Stomach (tissue), 9 donors: ENCODE measurements around the gene SMURF1. TPM values are rescaled to one million over a fixed set of nuclear protein-coding genes. Genes with fewer than 3 reads are reported as not detected.

Source experiments
- DNase-seq, 2 donors: peaks; one replicate each; pipeline versions ENCODE4 v3.0.0 to v3.0.0-alpha.2; 2013 to 2019
- H3K27ac ChIP-seq, 5 donors: fragments of 200-600 bp in 4 of 5; sonication (generic) in 4 of 5; one replicate each; pipeline ENCODE4 v1.5.1; 2013 to 2019; ENCODE audit warnings: mild to moderate bottlenecking in 1 of 5, moderate library complexity in 1 of 5
- H3K27me3 ChIP-seq, 3 donors: fragments of 200-600 bp; sonication (generic); one replicate each; pipeline ENCODE4 v1.5.1; 2017 to 2019; ENCODE audit warnings: mixed run types in 1 of 3
- H3K36me3 ChIP-seq, 4 donors: fragments of 200-600 bp; sonication (generic); 1 replicate in 3 of 4; 2 replicates in 1 of 4; pipeline ENCODE4 v1.5.1; 2016 to 2019
- H3K4me1 ChIP-seq, 4 donors: fragments of 200-600 bp; sonication (generic); one replicate each; pipeline ENCODE4 v1.5.1; 2016 to 2019
- H3K4me3 ChIP-seq, 4 donors: fragments of 200-600 bp; sonication (generic) in 3 of 4; one replicate each; pipeline ENCODE4 v1.5.1; 2016 to 2019; ENCODE audit warnings: mild to moderate bottlenecking in 1 of 4
- H3K9me3 ChIP-seq, 4 donors: fragments of 200-600 bp; sonication (generic); one replicate each; pipeline ENCODE4 v1.5.1; 2016 to 2019
- EP300 ChIP-seq: sonication (generic); formaldehyde crosslinking; IDR thresholded peaks from one replicate; pipeline ENCODE4 v1.6.1; 2017; ENCODE audit warnings: antibody characterized with exemption
- POLR2A ChIP-seq, 4 donors: fragments of 450-650 bp; IDR thresholded peaks; one replicate each; pipeline ENCODE4 v1.6.1; 2016; ENCODE audit warnings: antibody characterized with exemption in 4 of 4, control low read depth in 2 of 4, mild to moderate bottlenecking in 1 of 4, moderate library complexity in 1 of 4
- POLR2AphosphoS5 ChIP-seq, 3 donors: sonication (generic); formaldehyde crosslinking; IDR thresholded peaks; one replicate each; pipeline ENCODE4 v1.6.1; 2016; ENCODE audit warnings: antibody characterized with exemption in 3 of 3
- WGBS, 5 donors: extraction: QIAGEN DNeasy Blood & Tissue Kit in 3 of 5; methylation state at CpG; one replicate each; pipeline versions ENCODE4 v1.1.5 to v1.1.7; 2013 to 2018; 5-methylcytosine and 5-hydroxymethylcytosine counted together
- intact Hi-C: fragments of 100-400 bp; cut with DNase I; formaldehyde crosslinking; loops from one replicate; pipeline ENCODE4 v1.15.1; 2023; ENCODE audit warnings: low total_unique reads
- polyA plus RNA-seq, 3 donors: library from polyadenylated mRNA; stranded (reverse); fragments of 200-250 nt; gene quantifications; one replicate each; pipeline ENCODE4 v1.2.3, GENCODE V29; 2013
- total RNA-seq, 5 donors: library from RNA; depleted of rRNA; stranded (reverse); fragments of >200 nt; gene quantifications; one replicate each; pipeline versions ENCODE4 v1.1.0 to v1.2.3, GENCODE V29; 2014 to 2016
- TF ChIP-seq, protein P1 (sequence below), 7 experiments: fragments of 450-650 bp in 4 of 7; fragments of 200-600 bp in 3 of 7; sonication (generic) in 3 of 7; IDR thresholded peaks; one replicate each; pipeline ENCODE4 v1.5.1; 2016 to 2019; ENCODE audit warnings: antibody characterized with exemption in 7 of 7, control low read depth in 2 of 7, mild to moderate bottlenecking in 1 of 7
- donor health status: healthy with polysubstance abuse.
- donor health status: Bipolar disorder and iron deficiency.
- donor health status: healthy.

Gene SMURF1
- total and polyA plus RNA-seq, 8 donors = 8.0 to 46.8 (median 31.8) TPM

- peak overlapping the region; percentile 43 to 89 (median 83) for H3K27ac ChIP-seq
- DNase-seq = no peak
- H3K4me1 ChIP-seq = peaks cover 41 to 87% (median 68%) of the 10 kb centered on the region in 4 donors
- H3K27me3 ChIP-seq = no peaks in the 10 kb centered on the region
- no peaks in the 10 kb centered on the region for H3K9me3 ChIP-seq
- H3K36me3 ChIP-seq = no peaks in the 10 kb centered on the region
- TF ChIP-seq POLR2AphosphoS5 (IDR thresholded peaks at IDR 0.05) (no peak), EP300 (no peak), POLR2A (IDR thresholded peaks at IDR 0.05) (no peak)
- TF ChIP-seq, protein P1, sequence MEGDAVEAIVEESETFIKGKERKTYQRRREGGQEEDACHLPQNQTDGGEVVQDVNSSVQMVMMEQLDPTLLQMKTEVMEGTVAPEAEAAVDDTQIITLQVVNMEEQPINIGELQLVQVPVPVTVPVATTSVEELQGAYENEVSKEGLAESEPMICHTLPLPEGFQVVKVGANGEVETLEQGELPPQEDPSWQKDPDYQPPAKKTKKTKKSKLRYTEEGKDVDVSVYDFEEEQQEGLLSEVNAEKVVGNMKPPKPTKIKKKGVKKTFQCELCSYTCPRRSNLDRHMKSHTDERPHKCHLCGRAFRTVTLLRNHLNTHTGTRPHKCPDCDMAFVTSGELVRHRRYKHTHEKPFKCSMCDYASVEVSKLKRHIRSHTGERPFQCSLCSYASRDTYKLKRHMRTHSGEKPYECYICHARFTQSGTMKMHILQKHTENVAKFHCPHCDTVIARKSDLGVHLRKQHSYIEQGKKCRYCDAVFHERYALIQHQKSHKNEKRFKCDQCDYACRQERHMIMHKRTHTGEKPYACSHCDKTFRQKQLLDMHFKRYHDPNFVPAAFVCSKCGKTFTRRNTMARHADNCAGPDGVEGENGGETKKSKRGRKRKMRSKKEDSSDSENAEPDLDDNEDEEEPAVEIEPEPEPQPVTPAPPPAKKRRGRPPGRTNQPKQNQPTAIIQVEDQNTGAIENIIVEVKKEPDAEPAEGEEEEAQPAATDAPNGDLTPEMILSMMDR (IDR thresholded peaks at IDR 0.05) = no peak
- no peak overlapping the region for H3K4me3 ChIP-seq
- intact Hi-C loops = no loop called here
These were observed 49.5 kb downstream of the SMURF1 start for GRCh38 chr7:99094401-99094800.

DNA sequence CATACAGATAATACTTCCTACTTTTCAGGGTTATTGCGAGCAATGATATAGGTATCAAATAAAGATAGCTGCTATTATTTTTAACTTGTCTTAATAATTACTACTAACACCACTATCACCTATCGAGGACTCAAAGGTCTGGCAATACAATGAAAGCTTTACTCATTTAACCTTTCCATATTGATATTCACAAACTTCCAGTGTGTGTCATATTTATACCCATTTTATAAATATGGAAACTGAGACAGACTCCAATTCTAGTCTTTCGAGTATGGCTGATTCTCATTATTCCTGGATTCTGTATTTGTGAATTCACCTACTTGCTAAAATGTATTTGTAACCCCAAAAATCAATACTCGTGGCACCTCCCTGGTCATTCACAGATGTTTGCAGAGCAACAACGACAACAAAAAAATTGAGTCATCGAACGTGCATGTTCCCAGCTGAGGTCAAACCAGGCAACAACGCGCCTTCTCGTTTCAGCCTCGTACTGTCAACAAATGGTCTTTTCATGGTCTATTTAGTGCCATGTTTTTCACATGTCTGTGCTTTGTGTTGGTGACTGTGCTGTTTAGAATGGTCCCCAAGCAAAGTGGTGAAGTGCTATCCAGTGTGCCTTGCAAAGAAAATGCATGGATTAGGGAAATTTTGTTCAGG lies 51.7 kb downstream of the SMURF1 start:
- Histone ChIP-seq H3K4me1 (peaks cover 32 to 68% (median 54%) of the 10 kb centered on the region in 4 donors), H3K27ac (peak overlapping the region in 2 of 5 donors; percentile 10 to 14), H3K4me3 (no peak overlapping the region), H3K9me3 (no peaks in the 10 kb centered on the region), H3K27me3 (no peaks in the 10 kb centered on the region), H3K36me3 (no peaks in the 10 kb centered on the region)
- intact Hi-C loops = no loop called here
- DNase-seq = peak in 1 of 2 donors; percentile 57
- WGBS, 5 donors = 59 to 83% (median 64%) methylated on average over 11 of the region's 11 CpGs
- no peak for TF ChIP-seq POLR2AphosphoS5 (IDR thresholded peaks at IDR 0.05)
- TF ChIP-seq EP300 = no peak
- TF ChIP-seq POLR2A (IDR thresholded peaks at IDR 0.05) = no peak
- TF ChIP-seq, protein P1 (IDR thresholded peaks at IDR 0.05) = no peak

GRCh38 chr7:99090771-99091542 lies 53.0 kb downstream of the SMURF1 start:
- intact Hi-C loops = no loop called here
- peaks cover 20 to 56% (median 44%) of the 10 kb centered on the region in 4 donors for H3K4me1 ChIP-seq
- 72 to 89% (median 79%) methylated on average over 6 of the region's 6 CpGs for WGBS, 5 donors
- TF ChIP-seq, protein P1 (IDR thresholded peaks at IDR 0.05) = no peak
- TF ChIP-seq POLR2AphosphoS5 (IDR thresholded peaks at IDR 0.05) = no peak
- TF ChIP-seq EP300 = no peak
- no peak for TF ChIP-seq POLR2A (IDR thresholded peaks at IDR 0.05)
- no peaks in the 10 kb centered on the region for H3K9me3 ChIP-seq
- H3K27me3 ChIP-seq = no peaks in the 10 kb centered on the region
- H3K36me3 ChIP-seq = no peaks in the 10 kb centered on the region
- H3K27ac ChIP-seq = no peak overlapping the region
- no peak overlapping the region for H3K4me3 ChIP-seq
- DNase-seq = peak in 1 of 2 donors; percentile 44

GRCh38 chr7:99089914-99090629 lies 53.8 kb downstream of the SMURF1 start:
- H3K4me3 ChIP-seq = no peak overlapping the region
- H3K27me3 ChIP-seq = no peaks in the 10 kb centered on the region
- H3K27ac ChIP-seq = peak overlapping the region in 3 of 5 donors; percentile 2 to 47 (median 33)
- DNase-seq = no peak
- intact Hi-C loops = no loop called here
- H3K9me3 ChIP-seq = no peaks in the 10 kb centered on the region
- peaks cover 11 to 47% (median 35%) of the 10 kb centered on the region in 4 donors for H3K4me1 ChIP-seq
- 72 to 87% (median 82%) methylated on average over 7 of the region's 7 CpGs for WGBS, 5 donors
- H3K36me3 ChIP-seq = no peaks in the 10 kb centered on the region
- TF ChIP-seq POLR2AphosphoS5 (IDR thresholded peaks at IDR 0.05) = no peak
- no peak for TF ChIP-seq EP300
- no peak for TF ChIP-seq POLR2A (IDR thresholded peaks at IDR 0.05)
- TF ChIP-seq, protein P1 (IDR thresholded peaks at IDR 0.05) = no peak
